PC-3 (cell line): ENCODE results near the gene DIP2C. TPM values are rescaled to one million over a fixed set of nuclear protein-coding genes. Genes with fewer than 3 reads are reported as not detected.

Source experiments
- ATAC-seq: fragments of 200-7000 bp; cut with Tn5 transposase; 2 replicates; pipeline ENCODE4 v1.9.1; 2020; ENCODE audit warnings: mild to moderate bottlenecking, moderate library complexity
- BruUV-seq: library from RNA; stranded (reverse); fragments of 400-500 nt; replicated peaks from 2 replicates; lab custom pipeline; 2021; lab: Mats Ljungman, UMichigan
- CTCF ChIA-PET: fragments of 300-600 bp; sonication (Branson Sonifier 250); formaldehyde crosslinking; loops from one replicate; lab custom pipeline; 2022; ENCODE audit warnings: antibody characterized with exemption; lab: Charles Lee
- POLR2A ChIA-PET: fragments of 300-600 bp; sonication (Branson Sonifier 250); formaldehyde crosslinking; loops from one replicate; lab custom pipeline; 2022; ENCODE audit warnings: antibody characterized with exemption; ENCODE audit not compliant: unreplicated experiment; lab: Charles Lee
- DNase-seq: peaks from one replicate; pipeline ENCODE4 v3.0.0-alpha.2; 2015
- H2AFZ ChIP-seq: fragments of 300-600 bp; sonication (generic); 2 replicates; pipeline ENCODE4 v1.6.0; 2016; ENCODE audit warnings: antibody characterized with exemption, low read length
- H3F3A ChIP-seq: fragments of 300-600 bp; sonication (generic); one replicate; pipeline ENCODE4 v1.6.0; 2017; ENCODE audit warnings: antibody characterized with exemption, low read length, control low read depth, mild to moderate bottlenecking; ENCODE audit not compliant: unreplicated experiment
- H3K27ac ChIP-seq: fragments of 300-600 bp; sonication (generic); 2 replicates; pipeline ENCODE4 v1.5.1; 2016; ENCODE audit warnings: mild to moderate bottlenecking, low read length
- H3K27me3 ChIP-seq: fragments of 300-600 bp; sonication (generic); 2 replicates; pipeline ENCODE4 v1.6.1; 2016; ENCODE audit warnings: low read length, mixed read lengths
- H3K36me3 ChIP-seq: fragments of 300-600 bp; sonication (generic); 2 replicates; pipeline ENCODE4 v1.6.1; 2016; ENCODE audit warnings: low read depth, mixed run types, low read length, mixed read lengths
- H3K4me1 ChIP-seq: fragments of 300-600 bp; sonication (generic); 2 replicates; pipeline ENCODE4 v1.5.1; 2016; ENCODE audit warnings: low read length; ENCODE audit not compliant: insufficient read depth
- H3K4me2 ChIP-seq: fragments of 300-600 bp; sonication (generic); 2 replicates; pipeline ENCODE4 v1.6.0; 2016; ENCODE audit warnings: low read length
- H3K4me3 ChIP-seq: fragments of 300-600 bp; sonication (generic); 2 replicates; pipeline ENCODE4 v1.5.1; 2016; ENCODE audit warnings: mild to moderate bottlenecking, low read length, mixed read lengths
- H3K79me2 ChIP-seq: fragments of 300-600 bp; sonication (generic); 2 replicates; pipeline ENCODE4 v1.6.1; 2017; ENCODE audit warnings: low read length, mixed read lengths
- H3K9ac ChIP-seq: fragments of 300-600 bp; sonication (generic); 2 replicates; pipeline ENCODE4 v1.6.0; 2016; ENCODE audit warnings: mild to moderate bottlenecking, low read length
- H3K9me2 ChIP-seq: fragments of 300-600 bp; sonication (generic); replicated peaks from 2 replicates; pipeline ENCODE4 v1.6.1; 2016; ENCODE audit warnings: mixed run types, low read length, mixed read lengths
- H3K9me3 ChIP-seq: fragments of 300-600 bp; sonication (generic); 2 replicates; pipeline ENCODE4 v1.6.1; 2016; ENCODE audit warnings: low read length, mixed read lengths
- H4K20me1 ChIP-seq: fragments of 300-600 bp; sonication (generic); 2 replicates; pipeline ENCODE4 v1.6.1; 2016; ENCODE audit warnings: low read length, mixed read lengths
- EZH2 ChIP-seq: fragments of 300-600 bp; sonication (generic); IDR thresholded peaks from one replicate; pipeline ENCODE4 v1.6.1; 2017; ENCODE audit warnings: antibody characterized with exemption, mild to moderate bottlenecking, low read length; ENCODE audit not compliant: unreplicated experiment
- EZH2phosphoT487 ChIP-seq: fragments of 300-600 bp; sonication (generic); IDR thresholded peaks from 2 replicates; pipeline ENCODE4 v1.6.1; 2018; ENCODE audit warnings: mild to moderate bottlenecking, antibody characterized with exemption, low read length, borderline replicate concordance
- intact Hi-C: fragments of 100-400 bp; cut with micrococcal nuclease; formaldehyde crosslinking; loops from 2 replicates; pipeline ENCODE4 v1.9.0; 2023
- total RNA-seq: library from RNA; depleted of rRNA; stranded (reverse); fragments of >200 nt; gene quantifications from 2 replicates; pipeline ENCODE4 v1.2.3, GENCODE V29; 2014
- TF ChIP-seq, protein P1 (sequence below): fragments of 300-600 bp; sonication (generic); conservative IDR thresholded peaks from 2 replicates; pipeline ENCODE4 v1.5.1; 2017; ENCODE audit warnings: antibody characterized with exemption, low read depth, mild to moderate bottlenecking, low read length

DIP2C gene
- total RNA-seq, 1 experiment from 2014 or later: 3.1 TPM

- no peaks in the 10 kb centered on the region for H3K79me2 ChIP-seq
These were observed 153.0 kb downstream of the DIP2C start for GRCh38 chr10:536371-536925.

GRCh38 chr10:535952-536351 lies 153.5 kb downstream of the DIP2C start:
- Histone ChIP-seq H3K27me3 (no peaks in the 10 kb centered on the region), H3F3A (no peaks in the 10 kb centered on the region), H3K4me3 (no peak overlapping the region), H4K20me1 (no peaks in the 10 kb centered on the region), H3K27ac (no peak overlapping the region), H3K9me2 (no peaks in the 10 kb centered on the region), H3K4me2 (no peak overlapping the region), H2AFZ (no peak overlapping the region), H3K9me3 (no peaks in the 10 kb centered on the region), H3K36me3 (no peaks in the 10 kb centered on the region), H3K9ac (no peak overlapping the region), H3K4me1 (no peaks in the 10 kb centered on the region), H3K79me2 (no peaks in the 10 kb centered on the region)
- ChIA-PET POLR2A (no interaction called here), CTCF (no interaction called here)
- intact Hi-C loops: no loop called here
- TF ChIP-seq, protein P1, sequence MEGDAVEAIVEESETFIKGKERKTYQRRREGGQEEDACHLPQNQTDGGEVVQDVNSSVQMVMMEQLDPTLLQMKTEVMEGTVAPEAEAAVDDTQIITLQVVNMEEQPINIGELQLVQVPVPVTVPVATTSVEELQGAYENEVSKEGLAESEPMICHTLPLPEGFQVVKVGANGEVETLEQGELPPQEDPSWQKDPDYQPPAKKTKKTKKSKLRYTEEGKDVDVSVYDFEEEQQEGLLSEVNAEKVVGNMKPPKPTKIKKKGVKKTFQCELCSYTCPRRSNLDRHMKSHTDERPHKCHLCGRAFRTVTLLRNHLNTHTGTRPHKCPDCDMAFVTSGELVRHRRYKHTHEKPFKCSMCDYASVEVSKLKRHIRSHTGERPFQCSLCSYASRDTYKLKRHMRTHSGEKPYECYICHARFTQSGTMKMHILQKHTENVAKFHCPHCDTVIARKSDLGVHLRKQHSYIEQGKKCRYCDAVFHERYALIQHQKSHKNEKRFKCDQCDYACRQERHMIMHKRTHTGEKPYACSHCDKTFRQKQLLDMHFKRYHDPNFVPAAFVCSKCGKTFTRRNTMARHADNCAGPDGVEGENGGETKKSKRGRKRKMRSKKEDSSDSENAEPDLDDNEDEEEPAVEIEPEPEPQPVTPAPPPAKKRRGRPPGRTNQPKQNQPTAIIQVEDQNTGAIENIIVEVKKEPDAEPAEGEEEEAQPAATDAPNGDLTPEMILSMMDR: no peak
- TF ChIP-seq EZH2phosphoT487 (no peak), EZH2 (no peak)
- ATAC-seq (no peak), DNase-seq (no peak)
- BruUV-seq: no TSS peak

More at GRCh38 chr10:536371-536925, 153.0 kb downstream of the DIP2C start:
- ChIA-PET CTCF (no interaction called here), POLR2A (no interaction called here)
- Histone ChIP-seq H3K27me3 (no peaks in the 10 kb centered on the region), H3F3A (no peaks in the 10 kb centered on the region), H3K4me3 (no peak overlapping the region), H2AFZ (no peak overlapping the region), H3K9ac (no peak overlapping the region), H3K9me3 (no peaks in the 10 kb centered on the region), H4K20me1 (no peaks in the 10 kb centered on the region), H3K9me2 (no peaks in the 10 kb centered on the region), H3K27ac (no peak overlapping the region), H3K4me2 (no peak overlapping the region), H3K4me1 (no peaks in the 10 kb centered on the region), H3K36me3 (no peaks in the 10 kb centered on the region)
- intact Hi-C loops: no loop called here
- TF ChIP-seq, protein P1: no peak
- TF ChIP-seq EZH2phosphoT487 (no peak), EZH2 (no peak)
- no TSS peak for BruUV-seq
- no peak for DNase-seq
- no peak for ATAC-seq

- Histone ChIP-seq H3K79me2 (no peaks in the 10 kb centered on the region), H4K20me1 (no peaks in the 10 kb centered on the region), H3K36me3 (no peaks in the 10 kb centered on the region), H3K4me3 (no peak overlapping the region), H3K4me1 (no peaks in the 10 kb centered on the region), H3K9ac (no peak overlapping the region), H3K9me2 (no peaks in the 10 kb centered on the region), H3K27ac (no peak overlapping the region), H2AFZ (no peak overlapping the region), H3K4me2 (no peak overlapping the region), H3K27me3 (no peaks in the 10 kb centered on the region), H3K9me3 (no peaks in the 10 kb centered on the region), H3F3A (no peaks in the 10 kb centered on the region)
- intact Hi-C loops: no loop called here
- TF ChIP-seq EZH2phosphoT487: no peak
- DNase-seq (no peak), ATAC-seq (no peak)
- CTCF ChIA-PET: no interaction called here
- POLR2A ChIA-PET: no interaction called here
- no TSS peak for BruUV-seq
These were observed 154.4 kb downstream of the DIP2C start for GRCh38 chr10:535051-535450.
